Measurements from ENCODE around the gene RMND5A.

DNA sequence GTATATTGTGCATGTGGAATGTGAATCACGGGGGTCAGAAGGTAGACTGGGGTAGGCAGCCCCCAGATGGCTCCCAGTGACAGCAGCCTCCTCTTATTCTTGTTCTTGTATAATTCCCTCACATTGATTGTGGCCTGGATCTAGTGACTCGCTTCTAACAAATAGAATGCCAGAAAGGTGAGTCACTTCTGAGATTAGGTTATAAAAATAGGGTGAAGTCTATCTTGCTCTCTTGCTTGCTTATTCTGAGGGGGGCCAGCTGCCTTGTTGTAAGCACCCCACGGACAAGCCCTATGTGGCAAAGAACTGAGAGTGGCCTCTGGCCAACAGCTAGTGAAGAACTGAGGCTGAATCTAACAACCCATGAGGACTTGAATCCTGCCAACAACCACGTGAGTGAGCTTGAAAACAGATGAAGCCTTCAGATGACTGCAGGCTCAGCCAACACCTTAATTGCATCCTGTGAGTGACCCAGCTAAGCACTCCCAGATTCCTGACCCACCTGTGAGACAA lies 15.6 kb upstream of the RMND5A start:
- TF ChIP-seq SUZ12 (IDR thresholded peaks at IDR 0.05; ENCODE audit: extremely low read depth, insufficient read depth, insufficient read length) (no peak), YY1 (IDR thresholded peaks at IDR 0.05; ENCODE audit: insufficient read depth, insufficient read length) (no peak)
